ENCODE data around the gene MOSMO.
"Not testable (repeated sequence)": the region's sequence is repeated elsewhere in the genome, so short reads cannot be mapped to it uniquely, and the experiment has no call there.

The MOSMO gene

GRCh38 chr16:21996923-21997696 is 10.8 kb upstream of the MOSMO start:
- POLR2A ChIA-PET = no interaction called here
- CTCF ChIA-PET = interaction anchor here (0.7 to 11.7 kb wide), 8 partner anchors 8 to 190 kb away, joined by 3 to 292 read pairs (median 6); partner anchors contain the start of gene MOSMO
- DNase-seq (ENCODE audit: low read depth, low spot score) = no peak
- no peak for TF ChIP-seq CTCF (IDR thresholded peaks at IDR 0.05; ENCODE audit: insufficient read depth, low read length, missing control alignments)
- H3K4me3 ChIP-seq (ENCODE audit: low read depth, low read length) = no peak overlapping the region

GRCh38 chr16:21997697-21998480 is 10.0 kb upstream of the MOSMO start:
- TF ChIP-seq CTCF (IDR thresholded peaks at IDR 0.05; ENCODE audit: insufficient read depth, low read length, missing control alignments) = no peak
- CTCF ChIA-PET = interaction anchor here (0.7 to 11.7 kb wide), 11 partner anchors 8 to 303 kb away, joined by 3 to 292 read pairs (median 8); partner anchors contain the start of gene MOSMO
- H3K4me3 ChIP-seq (ENCODE audit: low read depth, low read length) = no peak overlapping the region
- POLR2A ChIA-PET = no interaction called here
- DNase-seq (ENCODE audit: low read depth, low spot score) = no peak

GRCh38 chr16:22001591-22001990 is 6.3 kb upstream of the MOSMO start:
- CTCF ChIA-PET = interaction anchor here (0.6 to 11.7 kb wide), 34 partner anchors 8 to 299 kb away, joined by 3 to 292 read pairs (median 5); partner anchors contain the start of genes UQCRC2 and VWA3A
- peak; percentile 12 for DNase-seq (ENCODE audit: low read depth, low spot score)
- POLR2A ChIA-PET = interaction anchor here (1.0 kb wide), 2 partner anchors 187 to 188 kb away, joined by 4 to 5 read pairs; no protein-coding TSS in a partner anchor
- no peak overlapping the region for H3K4me3 ChIP-seq (ENCODE audit: low read depth, low read length)
- TF ChIP-seq CTCF (IDR thresholded peaks at IDR 0.05; ENCODE audit: insufficient read depth, low read length, missing control alignments) = no peak

GRCh38 chr16:22002047-22002446 is 5.9 kb upstream of the MOSMO start:
- CTCF ChIA-PET = interaction anchor here (0.6 to 11.7 kb wide), 35 partner anchors 9 to 298 kb away, joined by 3 to 292 read pairs (median 5); partner anchors contain the start of genes UQCRC2 and VWA3A
- DNase-seq (ENCODE audit: low read depth, low spot score); H3K4me3 ChIP-seq (ENCODE audit: low read depth, low read length): not testable (repeated sequence)
- POLR2A ChIA-PET = interaction anchor here (1.0 kb wide), 2 partner anchors 186 to 188 kb away, joined by 4 to 5 read pairs; no protein-coding TSS in a partner anchor

GRCh38 chr16:22003195-22003594 is 4.7 kb upstream of the MOSMO start:
- no peak for DNase-seq (ENCODE audit: low read depth, low spot score)
- ChIA-PET POLR2A (no interaction called here), CTCF (interaction anchor here (8.5 to 11.7 kb wide), 2 partner anchors 75 to 184 kb away, joined by 272 to 292 read pairs; no protein-coding TSS in a partner anchor)
- no peak for TF ChIP-seq CTCF (IDR thresholded peaks at IDR 0.05; ENCODE audit: insufficient read depth, low read length, missing control alignments)
- no peak overlapping the region for H3K4me3 ChIP-seq (ENCODE audit: low read depth, low read length)

GRCh38 chr16:22004341-22004740 is 3.6 kb upstream of the MOSMO start:
- POLR2A ChIA-PET = no interaction called here
- DNase-seq (ENCODE audit: low read depth, low spot score) = no peak
- no peak for TF ChIP-seq CTCF (IDR thresholded peaks at IDR 0.05; ENCODE audit: insufficient read depth, low read length, missing control alignments)
- no peak overlapping the region for H3K4me3 ChIP-seq (ENCODE audit: low read depth, low read length)
- CTCF ChIA-PET = interaction anchor here (0.9 to 11.7 kb wide), 7 partner anchors 8 to 249 kb away, joined by 3 to 272 read pairs (median 3); no protein-coding TSS in a partner anchor
